Measurements from ENCODE around the gene TRPM7.

DNA sequence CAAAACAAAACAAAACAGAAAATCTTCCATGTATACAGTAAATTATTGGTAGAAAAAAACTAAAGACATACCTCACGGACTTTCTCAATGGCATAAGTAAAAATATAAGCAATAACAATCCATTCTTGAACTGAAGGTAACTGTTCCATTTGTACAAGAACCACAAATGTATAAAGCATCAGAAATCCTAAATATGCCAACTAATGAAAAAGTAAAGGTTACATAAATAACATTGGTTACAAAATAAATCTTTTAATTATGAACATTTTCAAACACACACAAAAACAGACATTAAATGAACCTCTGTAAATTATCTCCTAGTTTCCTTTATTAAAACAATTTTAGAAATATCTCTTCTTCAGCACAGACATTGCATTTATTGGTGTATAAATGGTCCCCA lies 79.5 kb downstream of the TRPM7 start:
- TF ChIP-seq, protein P1, sequence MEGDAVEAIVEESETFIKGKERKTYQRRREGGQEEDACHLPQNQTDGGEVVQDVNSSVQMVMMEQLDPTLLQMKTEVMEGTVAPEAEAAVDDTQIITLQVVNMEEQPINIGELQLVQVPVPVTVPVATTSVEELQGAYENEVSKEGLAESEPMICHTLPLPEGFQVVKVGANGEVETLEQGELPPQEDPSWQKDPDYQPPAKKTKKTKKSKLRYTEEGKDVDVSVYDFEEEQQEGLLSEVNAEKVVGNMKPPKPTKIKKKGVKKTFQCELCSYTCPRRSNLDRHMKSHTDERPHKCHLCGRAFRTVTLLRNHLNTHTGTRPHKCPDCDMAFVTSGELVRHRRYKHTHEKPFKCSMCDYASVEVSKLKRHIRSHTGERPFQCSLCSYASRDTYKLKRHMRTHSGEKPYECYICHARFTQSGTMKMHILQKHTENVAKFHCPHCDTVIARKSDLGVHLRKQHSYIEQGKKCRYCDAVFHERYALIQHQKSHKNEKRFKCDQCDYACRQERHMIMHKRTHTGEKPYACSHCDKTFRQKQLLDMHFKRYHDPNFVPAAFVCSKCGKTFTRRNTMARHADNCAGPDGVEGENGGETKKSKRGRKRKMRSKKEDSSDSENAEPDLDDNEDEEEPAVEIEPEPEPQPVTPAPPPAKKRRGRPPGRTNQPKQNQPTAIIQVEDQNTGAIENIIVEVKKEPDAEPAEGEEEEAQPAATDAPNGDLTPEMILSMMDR (IDR thresholded peaks at IDR 0.05) = no peak
- TF ChIP-seq POLR2AphosphoS5 (IDR thresholded peaks at IDR 0.05) (no peak), POLR2A (IDR thresholded peaks at IDR 0.05) (no peak)
